Cardiac fibroblast (primary cell): ENCODE results near the gene SPC24.
"Not testable (repeated sequence)": the region's sequence is repeated elsewhere in the genome, so short reads cannot be mapped to it uniquely, and the experiment has no call there.

Experiments
- DNase-seq, 2 donors: peaks; one replicate each; pipeline versions ENCODE4 v3.0.0 to v3.0.0-alpha.2; 2010; ENCODE audit warnings: low read depth in 2 of 2
- H3K4me3 ChIP-seq, 2 donors: replicated peaks in 1 of 2; 1 replicate in 1 of 2; 2 replicates in 1 of 2; pipeline ENCODE4 v1.5.1; 2011; ENCODE audit warnings: low read depth in 2 of 2, low read length in 2 of 2, mild to moderate bottlenecking in 2 of 2, moderate library complexity in 1 of 2
- TF ChIP-seq, protein P1 (sequence below): IDR thresholded peaks from one replicate; pipeline ENCODE4 v1.5.1; 2011; ENCODE audit warnings: low read depth, mild to moderate bottlenecking, low read length, inconsistent platforms

SPC24 gene

GRCh38 chr19:11191273-11191755 is 35.7 kb upstream of the SPC24 start:
- no peak overlapping the region for H3K4me3 ChIP-seq
- TF ChIP-seq, protein P1, sequence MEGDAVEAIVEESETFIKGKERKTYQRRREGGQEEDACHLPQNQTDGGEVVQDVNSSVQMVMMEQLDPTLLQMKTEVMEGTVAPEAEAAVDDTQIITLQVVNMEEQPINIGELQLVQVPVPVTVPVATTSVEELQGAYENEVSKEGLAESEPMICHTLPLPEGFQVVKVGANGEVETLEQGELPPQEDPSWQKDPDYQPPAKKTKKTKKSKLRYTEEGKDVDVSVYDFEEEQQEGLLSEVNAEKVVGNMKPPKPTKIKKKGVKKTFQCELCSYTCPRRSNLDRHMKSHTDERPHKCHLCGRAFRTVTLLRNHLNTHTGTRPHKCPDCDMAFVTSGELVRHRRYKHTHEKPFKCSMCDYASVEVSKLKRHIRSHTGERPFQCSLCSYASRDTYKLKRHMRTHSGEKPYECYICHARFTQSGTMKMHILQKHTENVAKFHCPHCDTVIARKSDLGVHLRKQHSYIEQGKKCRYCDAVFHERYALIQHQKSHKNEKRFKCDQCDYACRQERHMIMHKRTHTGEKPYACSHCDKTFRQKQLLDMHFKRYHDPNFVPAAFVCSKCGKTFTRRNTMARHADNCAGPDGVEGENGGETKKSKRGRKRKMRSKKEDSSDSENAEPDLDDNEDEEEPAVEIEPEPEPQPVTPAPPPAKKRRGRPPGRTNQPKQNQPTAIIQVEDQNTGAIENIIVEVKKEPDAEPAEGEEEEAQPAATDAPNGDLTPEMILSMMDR: no peak
- peak; percentile 74 to 87 for DNase-seq

DNA sequence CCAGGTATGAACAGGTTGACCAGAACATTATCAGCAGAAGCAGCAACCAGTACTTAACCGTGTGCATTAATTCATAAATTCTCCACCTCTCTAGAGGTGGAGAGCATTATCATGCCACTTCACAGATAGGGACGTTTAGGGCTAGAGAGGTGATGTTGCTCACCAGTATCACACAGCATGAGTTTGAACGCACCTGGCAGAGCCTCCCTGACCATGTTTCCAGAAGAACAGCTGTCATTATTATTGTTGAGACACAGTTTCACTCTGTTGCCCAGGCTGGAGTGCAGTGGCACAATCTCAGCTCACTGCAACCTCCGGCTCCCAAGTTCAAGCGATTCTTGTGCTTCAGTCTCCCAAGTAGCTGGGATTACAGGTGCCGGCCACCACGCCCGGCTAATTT is 34.9 kb upstream of the SPC24 start:
- TF ChIP-seq, protein P1: no peak
- DNase-seq: no peak
- H3K4me3 ChIP-seq: no peak overlapping the region

DNA sequence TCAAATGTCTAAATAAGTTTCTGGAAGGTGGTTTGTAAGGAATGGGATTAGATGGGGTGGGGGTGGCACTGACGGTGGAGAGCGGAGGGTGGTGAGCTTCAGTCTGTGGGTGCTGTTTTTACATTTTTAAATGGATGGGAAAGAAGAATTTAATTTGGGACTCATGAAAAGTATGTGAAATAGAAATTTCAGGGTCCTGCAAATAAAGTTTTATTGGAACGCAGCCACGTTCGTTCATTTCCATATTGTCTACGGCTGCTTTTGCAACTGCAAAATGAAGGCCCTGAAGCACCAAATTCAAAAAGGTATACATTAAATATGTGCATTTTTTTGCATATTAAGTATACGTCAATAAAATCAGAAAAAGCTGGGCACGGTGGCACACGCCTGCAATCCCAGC is 31.9 kb upstream of the SPC24 start:
- no peak for DNase-seq
- TF ChIP-seq, protein P1: no peak
- no peak overlapping the region for H3K4me3 ChIP-seq

DNA sequence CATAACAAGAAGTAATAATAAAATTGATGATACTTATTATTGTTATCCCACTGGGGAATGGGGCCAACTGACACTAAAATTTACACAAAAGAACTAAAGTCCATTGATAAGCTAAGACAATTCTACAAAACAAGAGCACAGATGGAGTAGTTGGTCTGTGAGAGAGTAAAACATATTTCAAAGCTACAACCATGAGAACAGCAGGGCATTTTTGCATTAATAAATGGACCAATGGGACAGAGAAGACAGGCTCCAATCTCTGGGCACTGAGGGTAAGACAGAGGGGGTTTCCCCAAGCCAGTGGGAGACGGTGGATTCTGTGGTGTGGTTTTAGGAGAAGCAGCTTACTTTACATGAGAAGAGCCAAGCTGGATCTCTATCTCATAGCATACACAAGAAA is 27.4 kb upstream of the SPC24 start:
- no peak overlapping the region for H3K4me3 ChIP-seq
- TF ChIP-seq, protein P1: no peak
- no peak for DNase-seq

- TF ChIP-seq, protein P1: no peak
- no peak for DNase-seq
- no peak overlapping the region for H3K4me3 ChIP-seq
These were observed 25.9 kb upstream of the SPC24 start for GRCh38 chr19:11181488-11181887.

DNA sequence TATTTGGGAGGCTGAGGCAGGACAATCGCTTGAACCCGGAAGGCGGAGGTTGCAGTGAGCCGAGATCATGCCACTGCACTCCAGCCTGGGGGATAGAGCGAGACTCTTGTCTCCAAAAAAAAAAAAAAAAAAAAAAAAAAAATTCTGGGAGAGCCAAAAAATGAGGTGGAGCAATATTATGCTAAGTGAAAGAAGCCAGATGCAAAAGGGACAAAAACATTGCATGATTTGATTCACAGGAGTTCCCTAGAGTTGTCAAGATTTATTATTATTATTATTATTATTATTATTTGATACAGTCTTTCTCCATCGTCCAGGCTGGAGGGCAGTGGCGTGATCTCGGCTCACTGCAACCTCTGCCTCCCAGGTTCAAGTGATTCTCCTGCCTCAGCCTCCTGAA is 25.4 kb upstream of the SPC24 start:
- not testable (repeated sequence) for DNase-seq, H3K4me3 ChIP-seq

DNA sequence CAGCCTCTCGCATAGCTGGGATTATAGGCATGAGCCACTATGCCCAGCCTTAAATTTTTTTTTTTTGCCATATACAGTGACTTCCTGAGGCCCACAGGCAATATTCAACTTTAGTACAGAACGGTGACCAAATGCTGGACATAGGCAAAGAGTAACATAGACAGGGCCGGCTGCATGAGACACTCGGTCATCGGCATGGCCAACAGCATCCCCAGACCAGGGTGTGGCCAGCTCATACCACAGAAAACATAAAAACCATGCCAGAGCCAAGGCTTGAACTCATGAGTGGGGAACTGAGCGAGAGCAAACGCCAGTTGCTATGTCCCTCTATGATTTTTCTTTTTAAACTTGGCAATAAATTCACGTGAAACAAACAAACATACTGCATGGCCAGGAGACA is 24.8 kb upstream of the SPC24 start:
- no peak overlapping the region for H3K4me3 ChIP-seq
- TF ChIP-seq, protein P1: no peak

More for the DNA sequence above, 24.8 kb upstream of the SPC24 start:
- DNase-seq: peak in 1 of 2 donors; percentile 56
